Pancreas (tissue), 10 donors: Measurements from ENCODE around the gene LDLRAD4. TPM values are rescaled to one million over a fixed set of nuclear protein-coding genes. Genes with fewer than 3 reads are reported as not detected.

Source experiments
- ATAC-seq, 4 donors: fragments of 200-7000 bp; cut with Tn5 transposase; one replicate each; pipeline versions ENCODE4 v1.8.0 to v1.9.1; 2020; ENCODE audit warnings: mild to moderate bottlenecking in 4 of 4, moderate library complexity in 4 of 4
- DNase-seq, 6 donors: peaks; one replicate each; pipeline ENCODE4 v3.0.0-alpha.2; 2020
- FAIRE-seq: peaks from 2 replicates; lab custom pipeline; 2012; peaks lifted over from hg19 to GRCh38; lab: Jason Lieb, UNC
- H3K27ac ChIP-seq, 4 donors: fragments of 200-600 bp; sonication (generic); 1 replicate in 3 of 4; 2 replicates in 1 of 4; pipeline versions ENCODE4 v1.5.0 to v1.8.0; 2020
- H3K27me3 ChIP-seq, 4 donors: fragments of 200-600 bp; one replicate each; pipeline ENCODE4 v1.8.0; 2021
- H3K36me3 ChIP-seq, 3 donors: fragments of 200-600 bp; sonication (generic) in 1 of 3; one replicate each; pipeline versions ENCODE4 v1.5.0 to v1.8.0; 2020 to 2021
- H3K4me1 ChIP-seq, 3 donors: fragments of 200-600 bp; one replicate each; pipeline ENCODE4 v1.8.0; 2021
- H3K4me3 ChIP-seq, 4 donors: fragments of 200-600 bp; sonication (generic) in 2 of 4; one replicate each; pipeline versions ENCODE4 v1.5.0 to v1.8.0; 2020 to 2021
- H3K9me3 ChIP-seq, 4 donors: fragments of 200-600 bp; one replicate each; pipeline ENCODE4 v1.8.0; 2021
- WGBS, 2 donors: extraction: QIAGEN DNeasy Blood & Tissue Kit; methylation state at CpG; one replicate each; pipeline ENCODE4 v1.1.7; 2013; 5-methylcytosine and 5-hydroxymethylcytosine counted together
- intact Hi-C, 3 donors: fragments of 100-400 bp; cut with DNase I; formaldehyde crosslinking; loops; one replicate each; pipeline versions ENCODE4 v1.11.1 to v1.14.2; 2022
- polyA plus RNA-seq, 2 donors: library from polyadenylated mRNA; stranded (reverse); fragments of 200-250 nt; gene quantifications; one replicate each; pipeline ENCODE4 v1.2.3, GENCODE V29; 2013
- total RNA-seq, 6 donors: library from RNA; stranded (reverse); fragmentation: NEBNext Ultra II Directional in 4 of 6; extraction: Animal tissue kit (Norgen Biotek cat#: 25700) in 4 of 6; gene quantifications; one replicate each; pipeline versions ENCODE4 v1.2.1 to v1.2.4, GENCODE V29; 2021 to 2023
- TF ChIP-seq, protein P1 (sequence below), 4 donors: fragments of 200-600 bp; sonication (generic) in 3 of 4; IDR thresholded peaks; one replicate each; pipeline versions ENCODE4 v1.5.0 to v1.8.0; 2021; ENCODE audit warnings: antibody characterized with exemption in 4 of 4
- donor health status: healthy with polysubstance abuse.
- donor health status: DM: no; HTN: no; CAD: no; lungs with moderate emphysema.
- donor health status: DM: no; HTN: no; CAD: no.
- donor health status: control.
- donor health status: control.
- donor health status: Bipolar disorder and iron deficiency.
- donor health status: DM: yes; HTN: yes; CAD: no.
- donor health status: DM: no; HTN: no; CAD: no.
- donor health status: DM: no; HTN: no; CAD: no.
- donor health status: DM: yes; HTN: yes; CAD: no.

The LDLRAD4 gene
- total and polyA plus RNA-seq, 8 donors: 2.5 to 21.8 (median 5.7) TPM

DNA sequence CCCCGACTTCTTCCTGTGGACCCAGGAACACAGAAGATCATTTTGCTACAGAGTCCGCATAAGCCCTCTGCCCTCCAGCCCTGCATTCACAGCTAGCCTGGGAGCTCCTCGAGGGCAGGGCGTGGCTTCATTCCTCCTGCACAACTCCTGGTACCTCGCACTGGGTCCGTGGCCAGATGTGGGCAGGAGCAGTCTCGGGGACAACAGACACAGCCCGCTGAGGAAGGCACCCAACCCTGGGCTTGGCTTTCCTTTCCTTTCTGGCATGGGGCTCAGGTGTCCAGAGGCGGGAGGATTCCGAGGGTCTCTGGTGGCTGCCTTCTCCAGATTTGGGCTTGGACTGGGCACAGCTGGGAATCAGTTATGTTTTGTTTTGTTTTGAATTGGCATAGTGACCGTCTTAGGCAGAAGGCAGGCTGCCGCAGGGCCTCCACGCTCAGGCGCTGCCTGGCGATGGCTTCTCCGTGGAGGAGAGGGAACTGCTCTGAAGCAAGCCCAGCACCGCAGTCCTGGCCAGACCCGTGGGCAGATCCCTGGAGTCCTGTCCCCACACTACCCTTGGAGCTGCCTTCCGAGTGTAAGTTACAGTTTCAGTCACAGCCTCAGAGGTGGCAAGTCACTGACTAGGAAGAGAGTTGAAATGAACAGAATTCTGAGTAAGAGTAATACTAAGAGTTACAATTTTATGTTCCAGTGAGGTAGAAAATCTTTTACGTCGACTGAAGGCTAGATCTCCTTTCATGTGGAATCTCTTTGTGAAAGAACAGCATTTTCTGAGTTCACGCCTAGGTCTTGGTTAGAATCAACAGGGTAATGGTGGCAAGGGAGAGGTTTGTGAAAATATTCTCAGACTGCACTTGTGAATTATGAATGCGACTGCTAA lies 47.9 kb downstream of the LDLRAD4 start:
- peak in 1 of 4 donors; percentile 46 for ATAC-seq

DNA sequence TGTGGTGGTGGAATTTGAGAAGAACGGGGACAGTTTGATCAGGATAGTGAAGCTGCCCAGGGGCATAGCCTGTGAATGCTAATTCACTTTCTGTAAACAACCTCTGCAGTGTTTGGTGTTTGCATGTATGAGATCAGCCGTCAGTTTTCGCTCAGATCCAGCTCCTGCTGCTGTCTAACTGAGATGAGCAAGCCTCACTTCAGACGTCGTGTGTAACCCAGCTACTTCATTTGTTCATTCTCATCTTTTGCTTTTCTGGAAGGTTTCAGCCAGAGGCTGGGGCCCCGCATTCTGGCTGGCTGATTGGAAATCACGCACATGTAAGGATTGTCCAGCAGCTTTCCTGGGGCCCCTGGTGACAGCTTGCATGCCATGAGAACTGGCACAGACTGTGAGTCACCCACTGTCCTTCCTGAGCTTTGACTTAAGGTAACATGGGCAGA lies 48.9 kb downstream of the LDLRAD4 start:
- TF ChIP-seq, protein P1, sequence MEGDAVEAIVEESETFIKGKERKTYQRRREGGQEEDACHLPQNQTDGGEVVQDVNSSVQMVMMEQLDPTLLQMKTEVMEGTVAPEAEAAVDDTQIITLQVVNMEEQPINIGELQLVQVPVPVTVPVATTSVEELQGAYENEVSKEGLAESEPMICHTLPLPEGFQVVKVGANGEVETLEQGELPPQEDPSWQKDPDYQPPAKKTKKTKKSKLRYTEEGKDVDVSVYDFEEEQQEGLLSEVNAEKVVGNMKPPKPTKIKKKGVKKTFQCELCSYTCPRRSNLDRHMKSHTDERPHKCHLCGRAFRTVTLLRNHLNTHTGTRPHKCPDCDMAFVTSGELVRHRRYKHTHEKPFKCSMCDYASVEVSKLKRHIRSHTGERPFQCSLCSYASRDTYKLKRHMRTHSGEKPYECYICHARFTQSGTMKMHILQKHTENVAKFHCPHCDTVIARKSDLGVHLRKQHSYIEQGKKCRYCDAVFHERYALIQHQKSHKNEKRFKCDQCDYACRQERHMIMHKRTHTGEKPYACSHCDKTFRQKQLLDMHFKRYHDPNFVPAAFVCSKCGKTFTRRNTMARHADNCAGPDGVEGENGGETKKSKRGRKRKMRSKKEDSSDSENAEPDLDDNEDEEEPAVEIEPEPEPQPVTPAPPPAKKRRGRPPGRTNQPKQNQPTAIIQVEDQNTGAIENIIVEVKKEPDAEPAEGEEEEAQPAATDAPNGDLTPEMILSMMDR (IDR thresholded peaks at IDR 0.05): no peak
- H3K27me3 ChIP-seq: no peaks in the 10 kb centered on the region
- H3K4me1 ChIP-seq: peaks cover 0 to 21% (median 0%) of the 10 kb centered on the region in 3 donors
- H3K27ac ChIP-seq: peak overlapping the region in 2 of 4 donors; percentile 56 to 72
- intact Hi-C loops: no loop called here
- H3K36me3 ChIP-seq: no peaks in the 10 kb centered on the region
- ATAC-seq (no peak), DNase-seq (no peak), FAIRE-seq (no peak)
- no peaks in the 10 kb centered on the region for H3K9me3 ChIP-seq
- WGBS, 2 donors: 69 to 76% methylated on average over 7 of the region's 7 CpGs
- no peak overlapping the region for H3K4me3 ChIP-seq

More for the DNA sequence above, 47.9 kb downstream of the LDLRAD4 start:
- DNase-seq (no peak), FAIRE-seq (no peak)
- WGBS, 2 donors: 79 to 80% methylated on average over 23 of the region's 23 CpGs
- H3K9me3 ChIP-seq: no peaks in the 10 kb centered on the region
- H3K4me1 ChIP-seq: peaks cover 0 to 21% (median 0%) of the 10 kb centered on the region in 3 donors
- H3K36me3 ChIP-seq: no peaks in the 10 kb centered on the region
- no peak overlapping the region for H3K27ac ChIP-seq
- no peak overlapping the region for H3K4me3 ChIP-seq
- TF ChIP-seq, protein P1 (IDR thresholded peaks at IDR 0.05): no peak
- H3K27me3 ChIP-seq: no peaks in the 10 kb centered on the region
- intact Hi-C loops: no loop called here

DNA sequence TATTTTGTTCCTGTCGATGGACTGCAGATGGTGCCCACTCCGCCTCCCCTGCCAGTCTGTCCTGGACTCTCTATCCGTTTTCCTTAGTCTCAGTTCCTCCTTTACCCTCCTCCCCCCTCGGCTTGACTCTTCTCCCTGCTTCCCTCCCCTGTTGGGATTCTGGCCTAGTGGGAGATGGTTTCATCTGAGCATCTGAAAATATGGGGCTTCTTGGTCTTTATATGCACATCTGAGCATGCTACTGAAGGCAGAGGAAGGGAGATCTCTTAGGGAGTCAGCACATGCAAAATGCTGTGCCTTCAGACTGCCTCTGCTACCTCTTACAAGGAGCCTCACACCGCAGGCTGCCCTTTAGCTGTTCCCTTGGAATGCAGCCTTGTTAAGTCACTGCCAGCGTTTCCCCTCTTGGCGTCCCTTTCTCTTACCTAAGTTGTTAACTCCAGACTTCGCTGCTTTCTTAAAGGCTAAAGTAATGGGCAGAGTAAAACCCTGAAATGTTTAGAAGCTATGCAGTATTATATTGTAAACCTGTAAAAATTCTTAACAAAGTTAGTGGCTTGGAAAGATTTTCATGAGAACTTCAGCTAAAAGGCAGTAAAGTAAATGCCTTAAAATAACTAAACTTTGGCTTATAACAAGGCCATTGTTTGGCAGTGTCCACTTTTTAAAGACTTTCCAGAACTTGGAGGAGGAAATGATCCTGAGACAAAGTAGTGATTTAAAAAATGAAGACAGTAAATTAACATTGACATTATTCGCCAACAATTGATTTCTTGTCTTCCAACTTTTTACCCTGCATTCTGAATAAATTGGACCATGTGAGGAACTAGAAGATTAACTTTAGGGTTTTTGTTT lies 49.8 kb downstream of the LDLRAD4 start:
- H3K4me3 ChIP-seq: no peak overlapping the region

DNA sequence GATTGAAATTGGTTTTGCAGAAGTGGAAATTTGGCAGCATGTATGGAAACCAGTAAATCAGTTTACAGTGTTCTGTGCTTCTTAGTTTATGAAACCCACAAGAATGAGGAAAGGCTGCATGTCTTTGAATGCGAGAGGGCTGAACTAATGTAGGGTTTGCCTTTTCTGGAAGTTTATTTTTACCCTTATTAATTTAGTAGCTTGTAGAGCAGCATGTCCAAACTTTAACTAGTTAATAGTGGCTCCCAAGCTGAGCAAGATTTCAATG lies 50.4 kb downstream of the LDLRAD4 start:
- no peaks in the 10 kb centered on the region for H3K36me3 ChIP-seq
- H3K4me3 ChIP-seq: no peak overlapping the region
- ATAC-seq (peak in 3 of 4 donors; percentile 56 to 72 (median 60)), DNase-seq (no peak), FAIRE-seq (no peak)
- TF ChIP-seq, protein P1 (IDR thresholded peaks at IDR 0.05): no peak
- intact Hi-C loops: no loop called here
- H3K27ac ChIP-seq: peak overlapping the region in 2 of 4 donors; percentile 56 to 72
- no peaks in the 10 kb centered on the region for H3K9me3 ChIP-seq
- peaks cover 0 to 21% (median 0%) of the 10 kb centered on the region in 3 donors for H3K4me1 ChIP-seq
- H3K27me3 ChIP-seq: no peaks in the 10 kb centered on the region
- 52 to 67% methylated on average over 1 of the region's 1 CpG for WGBS, 2 donors

More for the DNA sequence above, 49.8 kb downstream of the LDLRAD4 start:
- no peaks in the 10 kb centered on the region for H3K9me3 ChIP-seq
- H3K27ac ChIP-seq: peak overlapping the region in 2 of 4 donors; percentile 56 to 72
- no peak for DNase-seq
- peak in 3 of 4 donors; percentile 13 to 48 (median 35) for ATAC-seq
- no peak for FAIRE-seq
- H3K36me3 ChIP-seq: no peaks in the 10 kb centered on the region
- WGBS, 2 donors: 37 to 42% methylated on average over 9 of the region's 9 CpGs
- intact Hi-C loops: no loop called here
- TF ChIP-seq, protein P1 (IDR thresholded peaks at IDR 0.05): no peak
- no peaks in the 10 kb centered on the region for H3K27me3 ChIP-seq
- H3K4me1 ChIP-seq: peaks cover 0 to 21% (median 0%) of the 10 kb centered on the region in 3 donors
